RWPE2 (cell line): ENCODE measurements around the gene LSS.

ENCODE experiments used
- ATAC-seq: fragments of 200-7000 bp; cut with Tn5 transposase; 3 replicates; pipeline ENCODE4 v1.9.1; 2021; ENCODE audit warnings: low read depth
- DNase-seq: peaks from one replicate; pipeline ENCODE4 v3.0.0-alpha.2; 2020; ENCODE audit warnings: low spot score
- H3K27ac ChIP-seq: fragments of 450-650 bp; 2 replicates; pipeline ENCODE4 v1.5.1; 2017; ENCODE audit warnings: mild to moderate bottlenecking; ENCODE audit not compliant: poor library complexity, severe bottlenecking
- H3K27me3 ChIP-seq: fragments of 250-450 bp; sonication (Bioruptor Pico); 2 replicates; pipeline ENCODE4 v1.5.1; 2021; ENCODE audit warnings: mild to moderate bottlenecking, moderate library complexity; ENCODE audit not compliant: insufficient read depth, poor library complexity, severe bottlenecking
- H3K36me3 ChIP-seq: fragments of 250-450 bp; sonication (Bioruptor Pico); 2 replicates; pipeline ENCODE4 v1.5.1; 2020; ENCODE audit warnings: low read depth, mild to moderate bottlenecking, moderate library complexity
- H3K4me1 ChIP-seq: fragments of 250-450 bp; sonication (Bioruptor Pico); 2 replicates; pipeline ENCODE4 v1.5.1; 2021; ENCODE audit warnings: mild to moderate bottlenecking, moderate library complexity; ENCODE audit not compliant: insufficient read depth, poor library complexity, severe bottlenecking
- H3K4me3 ChIP-seq: fragments of 250-450 bp; sonication (Bioruptor Pico); 2 replicates; pipeline ENCODE4 v1.5.1; 2021; ENCODE audit warnings: mild to moderate bottlenecking, moderate library complexity; ENCODE audit not compliant: severe bottlenecking
- H3K9me3 ChIP-seq: fragments of 250-450 bp; sonication (Bioruptor Pico); 2 replicates; pipeline ENCODE4 v1.5.1; 2021; ENCODE audit warnings: mild to moderate bottlenecking, moderate library complexity; ENCODE audit not compliant: severe bottlenecking
- TF ChIP-seq, protein P1 (sequence below): fragments of 450-650 bp; IDR thresholded peaks from one replicate; pipeline ENCODE4 v1.5.1; 2017; ENCODE audit warnings: mild to moderate bottlenecking, moderate library complexity; ENCODE audit not compliant: poor library complexity, severe bottlenecking

Gene LSS

DNA sequence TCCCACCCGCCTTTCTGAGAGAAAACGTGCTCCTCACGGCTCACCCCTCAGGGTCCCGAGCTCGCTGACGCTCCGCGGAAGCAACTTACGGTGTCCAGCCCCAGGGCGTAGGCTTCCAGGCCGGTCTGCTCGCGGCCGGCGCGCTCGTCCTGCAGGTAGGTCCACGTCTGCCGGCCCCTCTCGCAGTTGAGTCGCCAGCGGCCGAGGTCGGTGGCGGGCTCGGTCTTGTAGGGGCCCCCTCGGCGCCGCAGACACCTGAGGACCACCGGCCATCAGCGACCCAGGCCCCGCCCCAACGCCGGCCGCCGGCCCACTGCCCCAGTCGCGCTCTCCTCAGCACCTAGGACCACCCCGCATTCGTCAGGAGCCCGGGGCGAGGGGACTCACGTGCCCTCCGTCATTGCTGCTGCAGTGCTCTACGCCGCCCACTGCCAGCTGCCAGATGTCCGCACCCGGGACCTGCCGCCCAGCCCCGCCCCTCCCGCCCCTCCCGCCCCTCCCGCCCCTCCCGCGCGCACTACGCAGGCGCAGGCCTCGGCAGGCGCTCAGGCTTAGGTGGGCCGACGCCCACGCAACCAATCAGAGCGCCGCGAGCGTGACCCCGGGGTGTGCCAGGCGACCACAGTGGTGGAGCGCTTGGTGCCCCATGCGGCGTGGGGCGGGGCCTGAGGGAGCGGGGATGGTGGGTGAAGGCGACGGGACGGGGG lies at the start of gene LSS:
LSS (minus strand) TSS at position 430 of the 707 bp plus-strand sequence; CDS start at position 401, 29 bp downstream.
- no peaks in the 10 kb centered on the region for H3K27me3 ChIP-seq
- TF ChIP-seq, protein P1, sequence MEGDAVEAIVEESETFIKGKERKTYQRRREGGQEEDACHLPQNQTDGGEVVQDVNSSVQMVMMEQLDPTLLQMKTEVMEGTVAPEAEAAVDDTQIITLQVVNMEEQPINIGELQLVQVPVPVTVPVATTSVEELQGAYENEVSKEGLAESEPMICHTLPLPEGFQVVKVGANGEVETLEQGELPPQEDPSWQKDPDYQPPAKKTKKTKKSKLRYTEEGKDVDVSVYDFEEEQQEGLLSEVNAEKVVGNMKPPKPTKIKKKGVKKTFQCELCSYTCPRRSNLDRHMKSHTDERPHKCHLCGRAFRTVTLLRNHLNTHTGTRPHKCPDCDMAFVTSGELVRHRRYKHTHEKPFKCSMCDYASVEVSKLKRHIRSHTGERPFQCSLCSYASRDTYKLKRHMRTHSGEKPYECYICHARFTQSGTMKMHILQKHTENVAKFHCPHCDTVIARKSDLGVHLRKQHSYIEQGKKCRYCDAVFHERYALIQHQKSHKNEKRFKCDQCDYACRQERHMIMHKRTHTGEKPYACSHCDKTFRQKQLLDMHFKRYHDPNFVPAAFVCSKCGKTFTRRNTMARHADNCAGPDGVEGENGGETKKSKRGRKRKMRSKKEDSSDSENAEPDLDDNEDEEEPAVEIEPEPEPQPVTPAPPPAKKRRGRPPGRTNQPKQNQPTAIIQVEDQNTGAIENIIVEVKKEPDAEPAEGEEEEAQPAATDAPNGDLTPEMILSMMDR, result no peak
- H3K27ac ChIP-seq, result peak within 1 kb of the TSS; percentile 56
- H3K9me3 ChIP-seq, result no peaks in the 10 kb centered on the region
- H3K4me3 ChIP-seq, result peak within 1 kb of the TSS; percentile 100
- H3K36me3 ChIP-seq, result peaks cover 47% of the 10 kb centered on the region
- ATAC-seq, result peak; percentile 82
- DNase-seq, result peak; percentile 100
- H3K4me1 ChIP-seq, result peaks cover 19% of the 10 kb centered on the region

DNA sequence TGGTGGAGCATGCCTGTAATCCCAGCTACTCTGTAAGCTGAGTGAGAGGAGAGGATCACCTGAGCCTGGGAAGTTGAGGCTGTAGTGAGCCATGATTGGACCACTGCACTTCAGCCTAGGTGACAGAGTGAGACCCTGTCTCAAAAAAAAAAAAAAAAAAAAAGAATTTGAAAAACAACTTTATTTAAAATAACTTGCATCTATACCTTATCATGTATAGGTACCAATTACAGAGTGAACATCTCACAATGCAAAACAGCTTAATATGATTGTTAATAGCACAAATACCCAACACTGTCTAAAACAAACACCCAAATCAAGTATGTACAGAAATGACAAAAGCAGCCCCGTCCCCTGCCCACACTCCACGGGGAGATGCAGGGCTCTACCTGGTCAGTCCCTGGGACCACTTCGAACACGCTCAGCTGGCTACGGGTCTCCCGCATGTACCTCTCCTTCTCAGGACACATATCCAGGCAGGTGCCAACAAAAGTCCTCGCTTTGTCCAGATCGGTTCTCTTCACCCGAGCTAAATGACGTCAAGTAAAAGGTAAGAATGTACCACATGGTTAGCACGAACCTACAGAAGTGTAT lies 46.3 kb upstream of the LSS start:
- Histone ChIP-seq H3K27ac (no peak overlapping the region), H3K4me1 (no peaks in the 10 kb centered on the region), H3K27me3 (no peaks in the 10 kb centered on the region), H3K9me3 (no peaks in the 10 kb centered on the region), H3K4me3 (no peak overlapping the region), H3K36me3 (peaks cover 98% of the 10 kb centered on the region)
- no peak for ATAC-seq
- DNase-seq, result no peak
- TF ChIP-seq, protein P1, result no peak

DNA sequence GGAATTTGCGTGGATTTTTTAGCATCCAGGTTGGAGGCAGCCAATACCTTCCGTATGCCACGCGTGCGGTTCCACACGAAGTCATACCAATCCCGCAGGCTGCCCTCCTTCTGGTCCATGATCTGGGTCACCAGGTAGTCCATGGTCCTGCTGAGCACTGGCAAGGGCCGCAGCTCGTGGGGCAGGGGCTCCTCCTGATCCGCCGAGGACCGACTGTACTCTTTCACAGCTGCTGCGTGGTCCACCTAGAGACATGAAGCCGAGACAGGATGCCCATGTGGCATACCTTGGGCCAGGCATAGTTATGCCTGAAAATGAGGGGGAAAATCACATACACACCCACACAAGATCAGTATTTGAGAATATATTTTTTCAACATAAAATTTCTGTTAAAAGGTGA lies 44.8 kb upstream of the LSS start:
- Histone ChIP-seq H3K27ac (no peak overlapping the region), H3K27me3 (no peaks in the 10 kb centered on the region), H3K4me1 (no peaks in the 10 kb centered on the region), H3K4me3 (no peak overlapping the region), H3K36me3 (peaks cover 99% of the 10 kb centered on the region), H3K9me3 (no peaks in the 10 kb centered on the region)
- DNase-seq, result no peak
- no peak for ATAC-seq
- TF ChIP-seq, protein P1, result no peak

DNA sequence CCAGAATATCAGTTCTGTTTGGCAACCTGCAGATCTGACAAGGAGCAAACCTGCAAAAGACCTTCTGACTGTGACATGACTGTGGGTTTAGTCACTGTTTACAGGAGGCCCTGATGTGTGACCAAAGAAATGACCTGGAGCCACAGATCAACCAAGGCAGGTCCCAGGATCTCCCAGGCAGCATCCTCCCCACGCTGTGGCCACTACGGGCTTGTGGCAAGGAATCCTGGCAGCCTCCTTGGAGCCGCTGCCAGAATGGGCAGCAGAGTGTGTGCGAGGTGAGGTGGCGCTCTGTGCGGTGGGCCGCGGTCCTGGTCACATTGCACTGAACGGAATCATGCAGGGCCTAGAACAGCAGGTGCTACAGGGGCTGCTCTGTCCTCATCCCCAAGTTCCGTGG lies 40.9 kb upstream of the LSS start:
- Histone ChIP-seq H3K4me1 (no peaks in the 10 kb centered on the region), H3K27me3 (no peaks in the 10 kb centered on the region), H3K27ac (no peak overlapping the region), H3K9me3 (no peaks in the 10 kb centered on the region), H3K4me3 (no peak overlapping the region), H3K36me3 (peaks cover 95% of the 10 kb centered on the region)
- DNase-seq (no peak), ATAC-seq (no peak)
- TF ChIP-seq, protein P1, result no peak

DNA sequence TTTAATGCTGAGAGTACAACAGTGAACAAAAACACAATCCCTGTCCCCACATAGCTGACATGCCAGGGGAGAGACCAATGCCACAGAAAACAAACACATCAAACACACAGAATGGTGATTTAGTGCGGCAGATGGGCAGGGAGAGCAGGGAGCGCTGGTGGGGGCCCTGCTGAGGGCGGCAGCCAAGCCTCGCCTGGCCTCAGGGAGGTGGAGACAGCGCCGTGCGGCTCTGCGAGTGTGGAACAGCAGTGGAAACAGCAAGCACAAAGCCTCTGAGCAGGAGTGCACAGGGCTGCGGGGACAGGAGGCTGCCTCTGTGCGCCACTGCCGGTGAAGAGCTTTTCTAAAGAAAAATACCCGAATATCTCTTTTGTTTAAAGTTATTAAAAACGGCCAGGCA lies 39.8 kb upstream of the LSS start:
- Histone ChIP-seq H3K9me3 (no peaks in the 10 kb centered on the region), H3K27me3 (no peaks in the 10 kb centered on the region), H3K4me3 (no peak overlapping the region), H3K27ac (no peak overlapping the region), H3K4me1 (no peaks in the 10 kb centered on the region), H3K36me3 (peaks cover 86% of the 10 kb centered on the region)
- DNase-seq (no peak), ATAC-seq (no peak)
- TF ChIP-seq, protein P1, result no peak
